Lower leg skin (tissue), 3 donors: ENCODE data around the gene COG2.

Experiments used
- POLR2A ChIP-seq, 2 donors: fragments of 450-650 bp; IDR thresholded peaks; one replicate each; pipeline ENCODE4 v1.6.1; 2016 to 2017; ENCODE audit warnings: antibody characterized with exemption in 2 of 2, mild to moderate bottlenecking in 1 of 2, moderate library complexity in 1 of 2
- TF ChIP-seq, protein P1 (sequence below), 3 donors: fragments of 450-650 bp; IDR thresholded peaks; one replicate each; pipeline ENCODE4 v1.5.1; 2016; ENCODE audit warnings: antibody characterized with exemption in 3 of 3, mild to moderate bottlenecking in 3 of 3, moderate library complexity in 2 of 3

DNA sequence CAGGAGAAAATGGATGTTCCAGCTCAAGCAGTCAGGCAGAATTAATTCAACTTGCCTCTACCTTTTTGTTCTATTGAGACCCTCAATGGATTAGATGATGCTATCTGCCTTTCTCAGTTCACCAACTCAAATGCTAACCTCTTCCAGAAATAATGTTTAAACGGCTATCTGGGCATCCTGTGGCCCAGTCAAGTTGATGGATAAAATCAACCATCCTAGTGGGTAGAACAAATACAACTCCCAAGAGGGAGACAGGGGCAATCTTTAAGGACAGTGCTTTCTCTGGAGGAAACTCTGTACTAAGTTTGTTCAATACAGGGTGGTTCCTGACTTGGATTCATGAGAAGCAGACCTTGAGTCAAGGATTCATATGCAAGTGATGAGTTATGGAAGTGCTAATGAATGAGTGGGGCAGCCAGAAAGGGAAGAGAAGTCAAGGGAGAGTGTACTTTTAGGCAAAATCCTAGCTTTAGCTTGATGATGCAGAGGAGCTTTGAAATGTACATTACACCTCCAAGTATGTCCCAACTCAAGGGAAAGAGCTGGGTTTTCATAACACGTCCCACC is 49.4 kb upstream of the COG2 start:
- TF ChIP-seq, protein P1, sequence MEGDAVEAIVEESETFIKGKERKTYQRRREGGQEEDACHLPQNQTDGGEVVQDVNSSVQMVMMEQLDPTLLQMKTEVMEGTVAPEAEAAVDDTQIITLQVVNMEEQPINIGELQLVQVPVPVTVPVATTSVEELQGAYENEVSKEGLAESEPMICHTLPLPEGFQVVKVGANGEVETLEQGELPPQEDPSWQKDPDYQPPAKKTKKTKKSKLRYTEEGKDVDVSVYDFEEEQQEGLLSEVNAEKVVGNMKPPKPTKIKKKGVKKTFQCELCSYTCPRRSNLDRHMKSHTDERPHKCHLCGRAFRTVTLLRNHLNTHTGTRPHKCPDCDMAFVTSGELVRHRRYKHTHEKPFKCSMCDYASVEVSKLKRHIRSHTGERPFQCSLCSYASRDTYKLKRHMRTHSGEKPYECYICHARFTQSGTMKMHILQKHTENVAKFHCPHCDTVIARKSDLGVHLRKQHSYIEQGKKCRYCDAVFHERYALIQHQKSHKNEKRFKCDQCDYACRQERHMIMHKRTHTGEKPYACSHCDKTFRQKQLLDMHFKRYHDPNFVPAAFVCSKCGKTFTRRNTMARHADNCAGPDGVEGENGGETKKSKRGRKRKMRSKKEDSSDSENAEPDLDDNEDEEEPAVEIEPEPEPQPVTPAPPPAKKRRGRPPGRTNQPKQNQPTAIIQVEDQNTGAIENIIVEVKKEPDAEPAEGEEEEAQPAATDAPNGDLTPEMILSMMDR (IDR thresholded peaks at IDR 0.05), result no peak
- TF ChIP-seq POLR2A (IDR thresholded peaks at IDR 0.05), result no peak
